ENCODE results near the gene AP3M1. TPM values are rescaled to one million over a fixed set of nuclear protein-coding genes. Genes with fewer than 3 reads are reported as not detected.
"Not testable (repeated sequence)": the region's sequence is repeated elsewhere in the genome, so short reads cannot be mapped to it uniquely, and the experiment has no call there.

Gene AP3M1
- 33.7 TPM for polyA plus RNA-seq (2013, experiment 1 of 2; ENCODE audit: insufficient read length)
- 35.5 TPM for polyA plus RNA-seq (2013, experiment 2 of 2; ENCODE audit: insufficient read length)

GRCh38 chr10:74150204-74150989, at the start of gene AP3M1:
TSS of gene AP3M1 (minus strand) at chr10:74150828. CDS start at chr10:74138379, 12,449 bp downstream.
- no peak for DNase-seq

DNA sequence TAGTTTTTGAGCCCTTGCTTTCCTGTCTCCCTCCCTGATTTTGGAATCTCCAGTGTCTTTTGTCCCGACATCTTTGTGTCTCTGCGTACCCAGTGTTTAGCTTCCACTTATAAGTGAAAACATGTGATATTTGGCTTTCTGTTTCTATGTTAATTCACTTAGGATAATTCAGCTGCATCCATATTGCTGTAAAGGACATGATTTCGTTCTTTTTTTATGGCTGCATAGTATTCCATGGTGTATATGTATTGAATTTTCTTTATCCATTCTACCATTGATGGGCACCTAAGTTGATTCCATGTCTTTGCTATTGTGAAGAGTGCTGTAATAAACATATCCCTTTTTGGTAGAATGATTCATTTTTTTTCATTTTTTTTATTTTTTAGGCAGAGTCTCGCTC, 48.7 kb upstream of the AP3M1 start:
- DNase-seq: no peak

DNA sequence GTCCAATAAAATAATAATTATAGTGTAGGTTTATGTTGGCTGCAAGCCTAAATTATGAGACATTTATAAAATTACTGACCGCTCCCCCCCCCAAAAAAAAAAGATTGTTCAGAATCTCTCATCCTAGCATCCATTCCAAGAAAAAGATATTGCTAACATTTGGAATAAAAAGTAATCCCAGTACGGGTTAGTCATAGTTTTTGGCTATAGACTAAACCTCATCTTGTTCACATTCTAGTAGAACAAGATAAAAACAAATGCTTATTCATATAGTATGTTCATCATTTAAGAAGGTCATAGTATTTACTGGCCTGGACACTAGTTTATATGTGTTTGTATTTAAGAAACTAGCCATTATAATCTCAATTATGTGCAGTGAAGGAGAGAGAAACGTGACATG, 44.4 kb upstream of the AP3M1 start:
- DNase-seq: peak; percentile 37

DNA sequence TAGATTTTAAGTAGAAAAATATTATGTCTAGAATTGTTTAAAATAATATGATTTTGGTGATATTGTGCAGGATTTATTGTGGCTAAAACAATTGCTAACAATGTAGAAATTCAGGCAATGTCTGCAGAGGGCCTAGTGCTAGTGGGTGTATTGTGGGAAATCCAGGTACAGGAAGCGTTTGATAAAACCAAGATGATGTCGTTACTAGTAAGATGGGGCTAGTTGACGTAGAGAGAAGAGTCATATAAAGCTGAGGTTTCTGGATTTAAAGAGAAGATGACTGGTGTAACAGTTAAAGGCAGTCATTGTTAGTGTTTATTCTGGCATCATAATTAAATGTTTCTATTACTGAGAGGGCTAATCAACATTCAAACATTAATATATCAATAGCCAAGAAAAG, 43.9 kb upstream of the AP3M1 start:
- DNase-seq: no peak

DNA sequence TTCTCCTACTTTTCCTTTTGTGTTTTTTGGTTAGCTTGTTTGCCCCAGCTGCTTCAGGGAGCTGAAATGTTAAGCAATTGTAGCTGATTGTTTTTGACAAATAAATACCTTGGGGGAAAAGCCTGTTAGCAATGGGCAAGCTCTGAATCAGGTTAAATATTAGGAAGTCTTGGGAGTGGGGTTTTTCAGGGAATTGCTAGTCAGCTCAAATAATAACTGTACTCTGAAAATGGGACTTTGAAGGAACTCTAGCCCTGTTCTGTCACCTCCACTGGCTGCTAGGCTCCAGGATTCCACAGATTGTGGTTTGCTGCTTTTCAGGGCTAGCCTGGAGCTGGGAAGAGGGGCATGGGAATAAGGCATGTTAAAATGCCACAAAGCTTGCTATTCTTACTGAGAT, 39.9 kb upstream of the AP3M1 start:
- DNase-seq: peak; percentile 72

- DNase-seq: peak; percentile 96
Measured at GRCh38 chr10:74189999-74190421, 39.4 kb upstream of the AP3M1 start.

GRCh38 chr10:74188617-74189016, 38.0 kb upstream of the AP3M1 start:
- not testable (repeated sequence) for DNase-seq

DNA sequence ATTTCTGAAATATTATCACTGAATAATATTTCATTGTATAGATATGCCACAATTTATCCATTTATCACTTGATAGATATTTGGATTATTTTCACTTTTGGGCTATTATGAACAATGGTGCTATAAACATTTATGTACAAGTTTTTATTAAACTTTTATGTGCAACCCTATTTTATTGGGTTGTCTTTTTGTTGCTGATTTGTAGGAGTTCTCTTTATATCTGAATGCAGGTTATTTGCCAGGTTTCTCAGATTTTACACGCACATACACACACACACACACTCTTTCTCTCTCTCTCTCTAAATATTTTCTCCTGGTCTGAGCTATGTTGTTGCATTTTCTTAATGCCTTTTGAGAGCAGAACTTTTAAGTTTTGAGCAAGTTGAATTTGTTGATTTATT, 36.6 kb upstream of the AP3M1 start:
- DNase-seq: no peak

- DNase-seq: no peak
Measured at GRCh38 chr10:74186678-74187077, 36.0 kb upstream of the AP3M1 start.

DNA sequence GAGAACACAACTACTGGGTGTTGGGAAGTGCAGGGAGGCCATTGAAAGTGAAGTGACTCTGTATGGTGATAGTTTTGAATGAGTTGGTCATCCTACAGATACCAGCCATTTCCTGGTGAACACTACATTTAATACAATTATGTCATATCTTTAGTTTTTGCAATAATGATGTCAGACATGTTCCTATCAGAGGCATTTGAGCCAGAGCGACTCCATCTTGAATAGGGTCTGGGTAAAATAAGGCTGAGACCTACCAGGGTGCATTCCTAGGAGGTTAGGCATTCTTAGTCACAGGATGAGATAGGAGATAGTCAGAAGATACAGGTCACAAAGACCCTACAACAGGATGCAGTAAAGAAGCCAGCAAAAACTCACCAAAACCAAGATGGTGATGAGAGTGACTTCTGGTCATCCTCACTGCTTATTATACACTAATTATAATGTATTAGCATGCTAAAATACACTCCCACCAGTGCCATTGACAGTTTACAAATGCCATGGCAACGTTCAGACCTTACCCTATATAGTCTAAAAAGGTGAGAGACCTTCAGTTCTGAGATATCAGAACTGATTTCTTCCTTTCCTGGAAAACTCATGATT, 28.6 kb upstream of the AP3M1 start:
- no peak for DNase-seq

- no peak for DNase-seq
Measured at GRCh38 chr10:74178042-74178791, 27.6 kb upstream of the AP3M1 start.

GRCh38 chr10:74177140-74177677, 26.6 kb upstream of the AP3M1 start:
- peak; percentile 28 for DNase-seq

GRCh38 chr10:74176380-74177139, 25.9 kb upstream of the AP3M1 start:
- peak; percentile 97 for DNase-seq

DNA sequence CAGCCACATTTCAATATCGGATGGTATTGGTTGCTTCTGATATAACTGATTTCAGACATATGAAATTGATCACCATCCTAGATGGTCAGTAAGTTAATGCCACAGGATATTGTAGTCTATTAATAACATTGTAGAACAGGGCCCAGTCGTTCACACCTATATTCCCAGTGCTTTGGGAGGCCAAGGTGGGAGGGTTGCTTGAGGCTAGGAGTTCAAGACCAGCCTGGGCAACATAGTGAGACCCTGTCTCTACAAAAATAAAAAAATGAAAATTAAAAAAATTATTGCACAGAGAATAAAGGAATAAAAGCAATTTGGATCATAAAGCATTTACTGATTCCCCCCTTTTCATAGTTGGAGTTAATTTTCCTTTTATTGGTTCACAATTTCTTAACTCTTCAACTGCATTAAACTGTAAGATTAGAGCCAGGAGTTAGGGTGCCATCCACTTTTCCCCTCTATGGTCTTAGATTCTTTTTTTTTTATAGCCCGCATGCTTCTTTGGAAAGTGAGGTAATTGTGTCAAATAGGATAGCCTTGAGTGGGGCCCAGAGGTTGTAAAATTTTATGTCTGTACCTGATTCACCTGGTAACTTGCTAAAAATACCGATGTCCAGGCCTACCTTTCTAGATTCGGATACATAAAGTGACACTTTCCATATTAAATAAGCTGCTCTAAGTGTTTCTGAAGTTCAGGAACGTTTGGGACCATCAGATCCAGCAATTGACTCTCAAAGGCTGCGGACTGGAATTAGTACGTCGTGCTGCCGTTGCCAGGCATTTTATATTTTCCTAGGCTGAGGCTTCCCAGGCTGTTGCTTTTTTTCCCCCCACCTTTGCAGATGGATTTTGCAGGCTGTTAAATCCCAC, 25.1 kb upstream of the AP3M1 start:
- DNase-seq: no peak

DNA sequence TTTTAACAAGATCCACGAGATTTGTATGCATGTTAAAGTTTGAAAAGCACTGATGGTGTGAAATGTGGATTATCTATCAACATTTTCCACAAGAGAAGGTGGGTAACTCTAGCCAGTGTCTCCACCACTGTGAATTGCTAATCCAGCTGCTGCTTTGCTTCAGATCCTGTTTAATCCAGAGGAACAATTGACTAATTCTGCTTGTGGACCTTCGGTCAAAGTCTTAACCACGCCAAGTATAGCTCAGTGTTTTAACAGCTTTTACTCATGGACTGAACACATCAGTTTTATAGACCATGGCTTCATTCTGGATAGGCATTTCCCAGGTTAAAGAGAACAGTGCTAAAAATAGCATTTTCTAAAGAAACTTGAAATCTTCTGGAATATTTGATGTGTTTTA, 23.9 kb upstream of the AP3M1 start:
- DNase-seq: no peak

- no peak for DNase-seq
Measured at GRCh38 chr10:74171625-74172024, 21.0 kb upstream of the AP3M1 start.

- no peak for DNase-seq
Measured at GRCh38 chr10:74167443-74167842, 16.8 kb upstream of the AP3M1 start.

GRCh38 chr10:74165530-74165901, 14.9 kb upstream of the AP3M1 start:
- peak; percentile 36 for DNase-seq

GRCh38 chr10:74164716-74165529, 14.3 kb upstream of the AP3M1 start:
- peak; percentile 55 for DNase-seq

DNA sequence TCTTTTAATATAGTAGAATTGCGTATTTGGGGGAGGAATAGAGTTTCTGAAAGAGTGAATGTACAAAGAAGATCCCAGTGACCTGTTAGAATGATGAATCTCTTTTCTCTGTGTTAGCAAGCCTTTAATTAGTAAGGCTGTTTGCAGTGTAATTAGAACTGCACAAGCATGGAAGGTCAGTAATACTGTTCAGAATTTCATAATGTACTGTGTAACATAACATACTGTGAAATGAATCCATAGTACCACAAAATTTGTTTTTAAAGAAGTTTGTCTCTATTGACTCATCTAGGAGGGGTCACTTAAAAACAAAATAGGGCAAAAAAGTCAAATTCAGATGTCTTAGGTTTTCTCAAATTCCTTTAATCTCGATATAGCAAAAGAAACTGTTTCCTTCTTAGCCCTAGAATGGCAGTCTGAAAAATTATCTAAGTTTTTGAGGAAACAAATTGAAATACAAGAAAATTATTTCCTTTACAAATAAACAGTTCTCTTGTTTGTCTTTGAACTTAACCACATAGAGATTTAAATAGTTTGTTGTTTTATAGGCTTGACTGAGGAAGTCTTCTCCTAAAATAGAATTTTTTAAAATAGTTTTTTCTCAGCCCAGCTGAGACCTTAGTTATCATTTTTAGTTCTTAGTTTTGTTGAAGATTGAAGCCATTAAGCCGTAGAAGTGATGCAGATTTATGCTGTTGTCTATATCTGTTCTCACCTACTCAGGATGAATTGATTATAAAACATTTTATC, 12.9 kb upstream of the AP3M1 start:
- no peak for DNase-seq

All from fibroblast of skin of scalp (primary cell).